Left lobe of liver (tissue), 2 donors: Measurements from ENCODE around the gene KLHL1. TPM values are rescaled to one million over a fixed set of nuclear protein-coding genes. Genes with fewer than 3 reads are reported as not detected.

Experiments
- ATAC-seq: fragments of 200-7000 bp; cut with Tn5 transposase; one replicate; pipeline ENCODE4 v1.9.1; 2020; ENCODE audit warnings: mild to moderate bottlenecking, moderate library complexity
- DNase-seq: peaks from one replicate; pipeline ENCODE4 v3.0.0-alpha.2; 2020; ENCODE audit warnings: low spot score
- total RNA-seq: library from RNA; stranded (reverse); gene quantifications from one replicate; pipeline ENCODE4 v1.2.1, GENCODE V29; 2021
- donor health status: DM: no; HTN: no; CAD: no; lungs with moderate emphysema.
- donor health status: DM: no; HTN: yes; CAD: no.

The KLHL1 gene
- total RNA-seq, 1 donor from 2014 or later, result not detected

DNA sequence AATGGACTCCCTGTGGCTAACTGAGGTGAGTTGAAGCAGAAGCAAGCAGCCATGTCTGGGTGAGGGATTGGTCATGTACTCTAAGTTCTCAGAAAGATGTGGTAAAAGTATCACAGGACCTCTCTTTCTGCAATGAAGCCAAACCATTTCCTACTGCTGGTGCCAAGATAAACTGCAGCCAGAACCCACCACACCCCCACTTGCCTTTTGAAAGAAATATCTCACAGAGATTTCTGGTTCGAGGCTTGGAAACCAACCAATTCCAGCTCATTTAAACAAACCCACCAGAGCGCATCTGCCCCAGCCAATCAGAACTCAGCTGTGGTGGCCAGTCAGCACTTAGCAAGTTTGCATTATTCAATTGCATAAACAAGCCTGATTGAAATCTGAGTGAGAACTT lies 205.2 kb downstream of the KLHL1 start:
- no peak for DNase-seq
- no peak for ATAC-seq

DNA sequence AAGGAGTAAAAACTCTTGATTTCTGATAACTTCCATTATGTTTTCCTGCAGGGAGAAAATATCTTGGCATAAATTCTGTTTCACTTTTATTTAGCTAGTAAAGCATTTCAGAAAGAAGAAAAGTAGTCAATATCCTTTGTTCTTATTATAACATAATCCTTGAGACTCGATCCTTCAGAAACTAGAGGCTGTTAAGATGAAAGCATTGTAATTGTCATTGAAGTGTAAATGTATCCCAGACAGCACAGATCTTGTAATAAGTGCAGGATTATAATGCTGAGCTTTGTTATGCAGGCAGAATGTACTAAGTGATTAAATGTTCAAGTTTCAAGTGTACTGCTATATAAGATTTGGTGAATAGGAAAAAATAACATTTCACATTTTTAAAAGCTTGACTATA lies 225.8 kb downstream of the KLHL1 start:
- DNase-seq, result no peak
- ATAC-seq, result no peak

DNA sequence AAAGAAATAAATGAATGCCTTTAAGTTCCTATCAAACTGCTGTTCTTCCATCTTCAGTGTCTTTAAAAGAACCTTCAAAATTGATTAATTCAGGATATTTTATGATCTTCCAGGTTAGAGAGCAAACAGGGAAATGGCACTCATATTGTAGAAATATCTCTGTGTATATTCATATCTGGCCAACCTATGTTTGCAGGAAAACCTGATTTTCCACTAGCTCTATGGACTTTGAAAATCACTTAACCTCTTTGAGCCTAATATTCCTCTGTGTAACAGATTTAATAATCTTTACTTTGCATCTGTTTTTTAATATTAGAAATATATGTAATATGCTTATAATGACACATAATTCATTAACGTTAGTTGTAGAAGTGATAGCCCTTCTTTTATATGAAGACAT lies 228.3 kb downstream of the KLHL1 start:
- ATAC-seq (no peak), DNase-seq (no peak)

DNA sequence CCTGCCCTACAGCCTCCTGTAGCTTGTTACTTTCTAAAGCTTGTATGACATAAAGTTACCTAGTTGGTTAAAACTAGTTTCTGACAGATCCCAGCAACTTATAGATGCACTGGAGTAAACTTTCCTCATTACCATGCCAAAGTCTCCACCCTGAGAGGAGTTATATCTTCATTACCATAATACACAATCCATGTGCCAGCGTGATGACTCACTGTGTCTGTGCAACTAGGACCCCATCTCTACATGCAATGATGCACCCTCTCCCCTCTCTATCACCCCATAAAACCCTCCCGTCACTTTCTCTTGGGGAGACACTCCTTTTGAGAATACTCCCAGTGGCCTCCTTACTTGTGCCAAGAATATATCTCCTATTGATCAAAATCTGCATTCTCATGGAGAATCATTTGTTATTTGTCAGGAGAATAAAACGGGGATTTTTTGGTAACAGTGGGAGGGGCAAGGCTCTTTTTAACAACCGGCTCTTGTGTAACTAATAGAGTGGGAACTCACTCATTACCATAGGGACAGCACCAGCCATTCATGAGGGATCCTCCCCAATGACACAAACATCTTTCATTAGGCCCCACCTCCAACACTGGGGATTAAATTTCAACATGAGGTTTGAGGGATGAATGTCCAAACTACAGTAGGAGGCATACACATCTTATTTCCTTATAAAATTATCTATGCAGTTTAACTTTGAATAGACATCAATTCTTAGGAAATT lies 235.8 kb downstream of the KLHL1 start:
- no peak for DNase-seq
- no peak for ATAC-seq

DNA sequence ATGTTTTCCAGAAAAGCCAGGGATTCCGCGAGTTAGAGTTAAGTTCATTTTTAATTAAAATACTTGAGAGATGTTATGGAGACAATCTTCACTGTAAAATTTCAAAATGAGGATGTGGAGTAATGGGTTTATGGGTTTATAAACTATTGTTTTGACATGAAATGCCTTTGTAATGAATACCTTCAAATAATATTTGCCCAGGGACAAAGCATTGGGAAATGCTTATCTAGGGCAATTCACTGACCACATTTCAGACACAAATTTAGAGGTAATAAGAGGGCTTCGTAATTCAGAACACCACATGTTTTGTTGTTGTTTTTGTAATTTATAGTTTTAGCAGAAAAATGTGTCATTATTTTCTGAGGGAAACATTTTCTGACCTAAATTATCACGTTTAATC lies 241.7 kb downstream of the KLHL1 start:
- DNase-seq (no peak), ATAC-seq (no peak)

DNA sequence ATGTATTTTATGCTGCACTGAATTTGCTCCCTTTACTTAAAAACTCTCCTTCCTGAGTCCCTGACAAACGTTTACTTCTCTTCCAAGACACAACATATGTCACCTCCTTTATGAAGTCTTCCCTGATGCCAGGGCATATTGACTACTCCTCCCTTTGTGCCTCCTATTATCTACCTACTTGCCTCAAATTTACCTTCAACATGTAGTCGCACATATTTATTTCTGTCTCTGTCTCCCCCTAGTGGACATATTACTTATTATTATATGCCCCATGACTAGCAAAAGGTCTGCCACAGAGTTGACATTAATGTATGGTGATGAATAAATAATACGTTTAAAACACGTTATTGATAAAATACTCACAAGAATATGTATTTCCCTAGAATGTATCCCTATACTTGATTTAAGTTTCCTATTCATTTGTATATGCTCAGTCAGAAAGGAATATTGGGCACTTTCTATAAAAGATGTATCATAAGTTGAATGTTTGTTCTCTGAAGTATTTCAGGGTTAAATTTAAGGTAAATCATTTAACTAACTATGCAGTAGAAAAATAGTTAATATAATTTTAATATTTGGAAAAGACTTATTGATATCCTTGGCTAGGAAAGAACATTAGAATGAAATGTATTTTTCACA lies 250.9 kb downstream of the KLHL1 start:
- ATAC-seq, result peak; percentile 93
- DNase-seq, result no peak

DNA sequence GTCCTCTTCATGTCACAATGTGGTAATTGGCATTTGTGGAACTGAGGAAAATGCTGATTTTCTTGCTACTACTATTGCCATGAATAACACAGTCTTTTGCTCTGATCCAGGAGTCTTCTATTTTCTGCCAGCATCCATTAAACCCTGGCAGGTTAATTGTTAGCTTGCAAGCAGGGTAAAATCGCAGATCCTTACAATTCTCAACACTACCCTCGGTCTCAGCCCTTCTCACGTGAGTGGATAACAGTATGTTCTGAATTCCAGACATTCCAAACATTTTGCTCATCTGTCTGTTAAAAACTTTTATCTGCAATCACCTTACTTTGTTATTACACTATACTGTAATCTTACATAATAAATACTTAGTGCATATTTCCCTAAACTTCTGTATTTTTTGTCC lies 251.9 kb downstream of the KLHL1 start:
- ATAC-seq (no peak), DNase-seq (no peak)

DNA sequence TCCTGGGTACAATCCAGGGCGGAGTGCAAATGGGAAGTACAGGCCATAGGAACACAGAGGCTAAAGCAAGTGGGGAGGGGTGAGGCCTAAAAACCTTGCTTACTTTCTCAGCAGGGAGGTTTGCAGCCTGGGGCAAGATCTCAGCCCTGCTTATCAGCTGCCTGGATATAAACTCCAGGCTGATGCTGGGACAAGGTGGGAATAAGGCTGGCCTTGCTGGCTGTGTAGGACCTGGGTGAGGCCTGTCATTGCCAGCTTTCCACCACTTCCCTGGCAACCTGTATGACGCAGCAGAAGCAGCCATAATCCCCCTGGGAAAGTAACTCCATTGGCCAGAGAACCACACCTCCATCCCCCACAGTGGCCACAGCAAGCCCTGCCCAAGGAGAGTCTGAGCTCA lies 279.7 kb downstream of the KLHL1 start:
- no peak for DNase-seq
- no peak for ATAC-seq

DNA sequence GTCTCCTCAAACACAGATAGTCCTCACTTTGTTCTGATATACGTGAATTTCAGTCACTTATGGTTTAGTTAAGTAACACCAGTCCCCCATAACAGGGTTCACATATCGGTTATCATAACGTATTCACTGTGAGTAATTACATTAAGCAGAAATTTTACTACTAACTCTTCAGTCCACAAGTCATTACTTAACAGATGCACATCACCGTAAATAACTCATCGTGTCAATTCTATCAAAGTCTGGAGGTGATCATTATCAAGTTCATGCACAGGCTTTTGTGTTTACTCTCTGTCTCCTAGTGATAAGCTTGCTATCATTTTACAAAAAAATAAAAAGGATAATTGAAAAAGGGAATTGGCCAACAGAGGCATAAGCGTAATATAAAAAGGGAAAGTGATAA lies 288.1 kb downstream of the KLHL1 start:
- ATAC-seq, result no peak

DNA sequence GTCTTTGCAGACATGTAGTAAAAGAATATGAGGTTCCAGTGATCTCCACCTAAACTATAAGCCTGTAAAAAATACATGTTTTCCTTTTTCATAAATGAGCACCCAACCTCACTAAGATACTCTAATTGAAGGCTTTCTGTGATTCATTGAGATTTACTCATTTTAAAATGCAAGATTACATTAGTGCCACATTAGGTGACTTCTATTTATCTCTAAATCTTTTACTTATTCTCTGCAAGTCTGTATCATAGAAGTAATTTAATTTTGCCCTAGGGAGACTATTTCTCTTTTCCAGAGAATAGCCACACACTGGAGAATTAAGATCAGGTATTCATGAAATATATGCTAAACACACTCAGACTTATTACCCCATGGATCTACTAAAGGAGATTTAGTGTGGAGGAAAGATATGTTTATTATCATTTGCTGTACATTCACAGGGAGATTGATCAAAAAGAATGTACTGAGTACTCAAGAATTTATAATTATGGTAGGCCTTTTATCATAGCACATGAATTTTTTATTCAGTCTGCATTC lies 290.9 kb downstream of the KLHL1 start:
- no peak for DNase-seq
- no peak for ATAC-seq

More for the DNA sequence above, 288.1 kb downstream of the KLHL1 start:
- DNase-seq, result no peak

DNA sequence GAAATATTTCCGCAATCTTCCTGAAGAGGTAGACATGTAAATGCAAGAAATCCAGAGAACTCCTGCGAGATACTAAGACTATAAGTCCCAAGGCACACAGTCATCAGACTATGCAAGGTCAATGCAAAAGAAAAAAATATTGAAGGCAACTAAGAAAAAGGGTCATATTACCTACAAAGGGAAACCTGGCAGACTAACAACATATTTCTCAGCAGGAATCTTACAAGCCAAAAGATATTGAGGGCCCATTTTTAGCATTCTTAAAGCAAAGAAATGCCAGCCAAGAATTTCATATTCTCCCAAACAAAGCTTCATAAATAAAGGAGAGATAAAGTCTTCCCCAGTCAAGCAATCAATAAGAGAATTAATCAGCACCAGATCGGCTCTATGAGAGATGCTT lies 299.1 kb downstream of the KLHL1 start:
- DNase-seq (no peak), ATAC-seq (no peak)

DNA sequence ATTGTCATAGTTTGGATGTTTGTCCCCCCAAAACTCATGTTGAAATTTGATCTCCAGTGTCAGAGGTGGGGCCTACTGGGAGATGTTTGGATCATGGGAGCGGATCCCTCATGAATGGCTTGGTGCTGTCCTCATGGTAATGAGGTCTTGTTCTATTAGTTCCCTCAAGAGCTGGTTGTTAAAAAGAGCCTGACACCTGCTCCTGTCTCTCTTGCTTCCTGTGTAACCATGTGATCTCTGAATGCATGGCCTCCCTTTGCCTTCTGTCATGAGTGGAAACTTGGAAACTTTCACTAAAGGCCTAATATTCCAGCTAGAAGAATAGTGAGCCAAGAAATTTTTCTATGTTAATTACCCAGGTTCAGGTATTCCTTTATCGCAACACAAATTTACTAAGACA lies 312.0 kb downstream of the KLHL1 start:
- DNase-seq (no peak), ATAC-seq (no peak)

DNA sequence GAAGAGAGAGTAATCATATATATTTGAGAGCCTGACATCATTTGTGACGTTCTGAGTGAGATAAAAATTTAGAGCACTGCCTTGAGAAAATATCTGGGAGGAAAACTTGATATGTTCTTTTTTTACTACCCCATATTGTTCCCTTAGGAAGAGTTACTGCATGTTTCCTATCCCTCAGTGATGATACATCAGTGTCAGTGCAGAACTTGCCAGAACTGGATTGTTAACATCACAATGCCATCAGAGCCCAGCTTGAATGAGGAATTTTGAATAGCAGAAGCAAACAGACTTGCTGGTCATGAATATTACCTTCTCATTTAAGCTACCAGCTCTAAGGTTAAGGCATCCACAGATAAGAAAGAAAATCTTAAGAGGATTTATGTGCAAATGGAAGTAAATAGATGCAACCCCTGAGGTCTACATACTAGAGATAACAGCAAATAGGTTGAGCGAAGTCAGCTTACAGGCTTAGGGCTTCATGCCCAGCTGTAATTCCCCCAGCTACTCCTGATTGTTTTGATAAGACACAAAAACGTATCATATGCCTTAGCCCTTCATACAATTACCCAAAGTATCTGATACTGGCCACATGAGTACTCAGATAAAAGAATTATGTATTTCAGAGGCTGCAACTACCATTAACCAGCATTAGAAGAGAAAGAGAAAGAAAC lies 314.3 kb downstream of the KLHL1 start:
- ATAC-seq, result no peak
- DNase-seq, result no peak

DNA sequence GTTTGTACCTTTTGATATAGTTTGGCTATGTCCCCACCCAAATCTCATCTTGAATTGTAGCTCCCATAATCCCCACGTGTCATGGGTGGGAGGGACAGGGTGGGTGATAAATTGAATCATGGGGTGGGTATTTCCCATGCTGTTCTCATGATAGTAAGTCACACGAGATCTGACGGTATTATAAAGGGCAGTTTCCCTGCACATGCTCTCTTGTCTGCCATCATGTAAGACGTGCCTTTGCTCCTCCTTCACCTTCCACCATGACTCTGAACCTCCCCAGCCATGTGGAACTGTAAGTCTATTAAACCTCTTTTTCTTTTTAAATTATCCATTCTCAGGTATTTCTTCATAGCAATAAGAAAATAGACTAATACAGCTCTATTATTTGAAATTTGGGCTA lies 331.3 kb downstream of the KLHL1 start:
- ATAC-seq (no peak), DNase-seq (no peak)

DNA sequence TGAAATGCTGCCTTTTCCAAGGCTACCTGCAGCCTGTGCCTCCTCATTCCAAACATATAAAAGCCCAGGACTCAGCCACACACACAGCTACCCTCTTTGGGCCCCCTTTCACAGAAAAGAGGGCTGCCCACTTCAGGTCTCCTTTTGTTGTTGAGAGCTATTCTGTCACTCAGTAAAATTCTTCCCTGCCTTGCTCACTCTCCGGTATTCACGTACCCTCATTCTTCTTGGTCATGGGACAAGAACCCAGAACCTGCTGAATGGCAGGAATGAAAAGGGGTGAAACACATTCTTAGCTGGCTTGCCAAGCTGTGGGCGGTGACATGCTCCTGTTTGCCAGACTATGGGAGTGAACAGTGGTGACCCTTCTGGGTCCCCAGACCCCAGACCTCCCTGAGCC lies 338.6 kb downstream of the KLHL1 start:
- no peak for ATAC-seq

DNA sequence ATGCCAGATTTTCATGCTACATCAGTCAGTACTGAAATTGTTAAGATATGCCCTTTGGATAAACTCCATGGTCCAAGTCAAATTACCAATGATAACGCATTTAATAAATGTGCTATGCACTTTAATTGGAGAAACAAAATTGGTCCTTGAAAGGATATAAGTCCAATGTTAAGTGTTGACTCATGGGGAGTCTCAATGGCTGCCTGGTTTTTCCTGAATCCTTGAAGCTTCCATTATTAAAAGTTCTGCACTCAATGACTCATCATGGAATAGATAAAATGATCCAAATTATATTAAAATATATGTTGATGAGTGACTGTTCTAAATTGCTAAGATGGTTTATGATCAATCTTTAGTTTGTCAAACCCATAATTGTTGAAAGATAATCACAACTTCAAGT lies 346.7 kb downstream of the KLHL1 start:
- ATAC-seq, result no peak
- no peak for DNase-seq

More for the DNA sequence above, 338.6 kb downstream of the KLHL1 start:
- no peak for DNase-seq

DNA sequence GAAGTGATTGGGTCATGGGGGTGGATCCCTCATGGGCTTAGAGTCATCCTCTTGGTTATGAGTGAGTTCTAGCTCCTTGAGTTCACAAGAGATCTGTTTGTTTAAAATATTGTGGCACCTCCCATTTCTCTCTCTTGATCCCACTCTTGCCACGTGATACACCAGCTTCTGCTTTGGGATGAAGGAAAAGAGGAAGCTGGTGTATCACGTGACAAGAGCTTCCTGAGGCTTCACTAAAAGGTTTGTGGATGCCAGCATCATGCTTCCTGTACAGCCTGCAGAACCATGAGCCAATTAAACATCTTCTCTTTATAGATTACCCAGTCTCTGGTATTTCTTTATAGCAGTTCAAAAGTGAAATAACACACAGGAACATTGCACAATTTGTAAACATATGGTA lies 353.2 kb downstream of the KLHL1 start:
- no peak for DNase-seq
- ATAC-seq, result no peak

DNA sequence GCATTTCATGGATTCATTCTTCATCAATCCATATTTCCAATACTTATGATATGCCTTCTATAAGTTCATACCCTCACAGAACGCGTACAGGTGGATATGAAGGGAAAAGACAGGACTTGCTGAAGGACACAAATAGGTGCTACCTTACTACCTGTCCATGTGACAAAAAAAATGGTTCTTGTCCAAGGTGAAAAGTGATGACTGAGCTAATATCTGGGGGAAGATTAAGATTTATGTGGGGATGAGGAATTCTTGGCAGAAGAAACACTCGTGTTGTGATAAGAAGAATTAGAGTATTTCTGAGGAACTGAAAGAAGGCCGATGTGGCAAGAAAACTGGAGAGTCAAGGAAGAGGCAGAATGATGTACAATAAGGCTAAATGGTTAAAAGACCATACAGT lies 357.0 kb downstream of the KLHL1 start:
- no peak for ATAC-seq
- DNase-seq, result no peak

DNA sequence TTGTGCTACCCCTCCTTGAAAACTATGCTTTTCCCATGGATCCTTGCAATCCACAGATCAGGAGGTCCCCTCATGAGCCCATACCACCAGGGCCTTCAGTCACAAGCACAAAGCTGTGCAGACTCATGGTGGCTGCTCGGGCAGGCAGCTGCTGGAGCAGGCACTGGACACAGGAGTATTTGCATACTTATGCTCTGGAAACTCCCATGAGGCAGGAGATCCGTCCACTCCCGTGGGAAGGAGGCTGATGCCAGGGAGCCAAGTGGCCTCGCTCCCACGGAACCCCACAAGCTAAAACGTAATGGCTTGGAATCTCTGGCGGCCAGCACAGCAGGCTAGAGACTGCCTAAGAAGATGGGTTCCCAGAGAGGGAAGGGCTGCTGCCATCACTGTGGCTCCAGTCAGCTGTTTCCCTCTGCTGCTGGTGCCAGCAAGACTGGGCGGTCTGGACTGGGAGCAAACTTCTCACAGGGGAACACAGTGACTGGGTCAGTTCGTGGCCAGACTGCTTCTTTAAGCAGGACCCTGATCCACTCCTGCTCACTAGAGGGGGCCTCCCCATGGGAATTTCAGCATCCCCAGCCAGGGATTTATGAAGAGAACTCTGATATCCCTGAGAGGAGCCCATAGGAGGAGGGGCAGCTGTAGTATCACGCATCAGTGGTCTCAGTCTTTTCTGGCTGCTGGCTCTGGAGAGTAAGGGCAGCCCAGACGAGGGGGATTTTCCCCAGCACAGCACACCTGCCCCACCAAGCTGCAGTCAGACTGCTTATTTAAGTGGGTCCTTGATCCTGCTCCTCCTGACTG lies 370.9 kb downstream of the KLHL1 start:
- ATAC-seq, result no peak

DNA sequence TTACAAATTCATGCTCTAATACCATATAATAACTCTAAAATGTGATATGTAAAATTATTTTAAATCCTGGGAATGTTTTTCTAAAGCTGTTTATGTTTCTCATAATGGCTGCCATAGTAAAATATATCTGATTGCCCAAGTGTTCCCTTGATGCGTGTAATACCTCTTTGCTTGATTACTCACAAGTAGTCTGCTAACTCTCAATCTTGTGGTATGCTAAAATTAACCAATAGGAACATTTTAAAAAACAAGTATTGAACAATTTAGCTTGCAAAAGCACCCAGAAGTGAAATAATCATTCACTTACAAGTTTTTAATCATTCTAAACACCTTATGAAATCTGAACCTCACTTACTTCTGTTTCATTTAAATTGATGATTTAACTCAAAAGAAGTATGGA lies 386.6 kb downstream of the KLHL1 start:
- ATAC-seq (no peak), DNase-seq (no peak)

More for the DNA sequence above, 370.9 kb downstream of the KLHL1 start:
- DNase-seq, result no peak
